Urinary bladder (tissue), 4 donors: ENCODE results near the gene PMS1. TPM values are rescaled to one million over a fixed set of nuclear protein-coding genes. Genes with fewer than 3 reads are reported as not detected.
"Not testable (repeated sequence)": the region's sequence is repeated elsewhere in the genome, so short reads cannot be mapped to it uniquely, and the experiment has no call there.

Experiments used
- DNase-seq: peaks from one replicate; pipeline ENCODE4 v3.0.0-alpha.2; 2015; ENCODE audit errors: extremely low spot score
- H3K27ac ChIP-seq: one replicate; pipeline ENCODE4 v1.5.1; 2013; ENCODE audit warnings: low read depth, mild to moderate bottlenecking, moderate library complexity
- H3K36me3 ChIP-seq: one replicate; pipeline ENCODE4 v1.6.1; 2013; ENCODE audit warnings: mild to moderate bottlenecking, moderate library complexity; ENCODE audit not compliant: insufficient read depth
- H3K4me1 ChIP-seq: one replicate; pipeline ENCODE4 v1.6.1; 2013; ENCODE audit warnings: mild to moderate bottlenecking, moderate library complexity; ENCODE audit not compliant: insufficient read depth
- H3K4me3 ChIP-seq: one replicate; pipeline ENCODE4 v1.5.1; 2013; ENCODE audit warnings: low read depth, low read length
- WGBS: extraction: QIAGEN DNeasy Blood & Tissue Kit; methylation state at CpG from one replicate; pipeline ENCODE4 v1.1.7; 2013; 5-methylcytosine and 5-hydroxymethylcytosine counted together
- polyA plus RNA-seq: library from polyadenylated mRNA; stranded (reverse); fragments of 200-250 nt; gene quantifications from one replicate; pipeline ENCODE4 v1.2.3, GENCODE V29; 2013
- total RNA-seq: library from RNA; depleted of rRNA; stranded (reverse); fragments of >200 nt; gene quantifications from one replicate; pipeline ENCODE4 v1.2.3, GENCODE V29; 2014
- donor health status: healthy with polysubstance abuse.
- donor health status: healthy.

Gene PMS1
- total and polyA plus RNA-seq, 2 donors: 8.6 to 69.4 TPM

DNA sequence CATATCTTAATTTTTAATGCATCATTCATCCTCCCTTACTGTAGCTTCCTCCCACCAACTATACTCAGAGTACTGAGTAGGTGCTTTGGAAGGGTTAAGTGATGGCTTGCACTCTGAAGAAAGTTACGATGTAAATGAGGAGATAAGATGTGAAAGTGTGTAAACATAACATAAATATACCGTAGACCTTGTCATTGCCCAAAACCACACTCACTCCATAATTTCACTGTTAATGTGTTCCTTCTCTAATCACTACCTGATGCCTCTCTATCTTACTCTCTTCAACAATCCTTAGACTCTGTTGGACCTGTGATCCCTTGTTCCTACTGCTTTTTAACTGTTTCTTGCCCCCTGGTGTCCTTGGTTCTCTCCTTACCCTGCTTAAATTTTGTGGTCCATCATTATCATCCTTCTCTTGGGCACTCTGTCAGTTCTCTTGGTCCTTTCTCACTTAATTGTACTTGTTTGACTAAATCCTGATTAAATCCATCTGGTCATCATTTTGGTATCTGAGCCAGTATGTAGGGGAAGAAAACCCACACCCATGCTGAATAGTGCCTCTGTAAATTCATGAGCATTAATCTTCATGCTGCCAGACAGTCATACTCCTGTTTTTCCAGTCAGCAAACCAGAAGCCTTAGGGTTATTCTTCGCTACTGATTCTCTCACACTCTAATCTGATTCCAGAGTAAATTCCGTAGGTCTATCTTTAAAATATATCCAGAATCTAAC is 45.0 kb downstream of the PMS1 start:
- 61% methylated on average over 4 of the region's 4 CpGs for WGBS
- H3K4me3 ChIP-seq: no peak overlapping the region
- no peaks in the 10 kb centered on the region for H3K36me3 ChIP-seq
- H3K4me1 ChIP-seq: no peaks in the 10 kb centered on the region
- H3K27ac ChIP-seq: no peak overlapping the region
- DNase-seq: no peak

DNA sequence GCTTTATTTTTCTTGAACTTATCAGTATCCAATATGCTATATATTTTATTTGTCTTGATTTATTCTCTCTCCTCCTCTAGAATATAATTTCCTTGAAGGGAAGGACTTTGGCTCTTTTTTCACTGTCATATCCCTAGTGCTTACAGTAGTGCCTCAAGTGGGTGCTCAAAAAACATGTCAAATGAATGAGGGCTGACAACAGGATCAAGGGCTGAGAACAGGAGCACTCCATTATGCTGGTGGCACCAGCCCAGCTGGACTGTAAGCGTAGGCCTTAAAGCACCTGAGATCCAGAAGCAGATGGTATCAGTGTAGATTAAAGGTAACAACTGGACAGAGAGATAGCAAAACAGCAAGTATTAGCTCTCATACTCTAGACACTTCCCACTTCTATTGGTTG is 46.3 kb downstream of the PMS1 start:
- Histone ChIP-seq H3K36me3 (no peaks in the 10 kb centered on the region), H3K4me1 (no peaks in the 10 kb centered on the region), H3K27ac (no peak overlapping the region), H3K4me3 (no peak overlapping the region)
- 100% methylated on average over 1 of the region's 1 CpG for WGBS
- no peak for DNase-seq

DNA sequence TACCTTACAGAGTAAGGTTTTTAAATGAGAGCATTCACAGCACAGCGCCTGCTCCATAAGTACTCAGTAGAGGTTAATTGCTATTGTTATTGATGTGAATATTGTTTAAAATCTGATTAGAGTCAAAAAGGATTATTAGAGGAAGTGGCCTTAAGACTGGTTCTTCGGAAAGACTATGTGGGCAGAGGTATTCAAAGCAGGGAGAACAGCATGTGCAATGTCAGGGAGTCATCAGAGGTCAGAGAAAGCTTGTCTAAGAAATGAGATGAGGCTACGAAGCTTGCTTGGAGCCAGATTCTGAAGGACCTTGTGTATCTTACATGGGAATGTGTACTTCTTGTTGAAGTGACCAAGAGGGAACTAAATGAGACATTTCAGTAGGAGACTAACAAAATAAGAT is 49.8 kb downstream of the PMS1 start:
- no peak for DNase-seq
- Histone ChIP-seq H3K4me1 (no peaks in the 10 kb centered on the region), H3K4me3 (no peak overlapping the region), H3K27ac (no peak overlapping the region), H3K36me3 (no peaks in the 10 kb centered on the region)
- 91% methylated on average over 3 of the region's 3 CpGs for WGBS

DNA sequence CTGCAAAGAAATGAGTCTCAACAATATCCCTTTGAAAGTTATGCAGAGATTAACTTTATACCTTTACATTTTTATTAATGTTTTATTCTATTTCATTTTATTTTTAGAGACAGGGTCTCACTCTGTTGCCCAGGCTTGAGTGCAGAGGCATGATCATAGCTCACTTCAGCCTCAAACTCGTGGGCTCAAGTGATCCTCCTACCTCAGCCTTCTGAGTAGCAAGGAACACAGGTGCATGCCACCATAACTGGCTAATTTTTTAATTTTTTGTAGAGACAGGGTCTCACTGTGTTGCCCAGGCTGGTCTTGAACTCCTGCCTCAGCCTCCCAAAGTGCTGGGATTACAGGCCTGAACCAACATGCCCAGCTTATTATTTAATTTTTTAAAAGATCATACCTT is 50.4 kb downstream of the PMS1 start:
- not testable (repeated sequence) for H3K36me3 ChIP-seq, DNase-seq, H3K4me3 ChIP-seq, H3K4me1 ChIP-seq, H3K27ac ChIP-seq
- 95% methylated on average over 1 of the region's 1 CpG for WGBS

DNA sequence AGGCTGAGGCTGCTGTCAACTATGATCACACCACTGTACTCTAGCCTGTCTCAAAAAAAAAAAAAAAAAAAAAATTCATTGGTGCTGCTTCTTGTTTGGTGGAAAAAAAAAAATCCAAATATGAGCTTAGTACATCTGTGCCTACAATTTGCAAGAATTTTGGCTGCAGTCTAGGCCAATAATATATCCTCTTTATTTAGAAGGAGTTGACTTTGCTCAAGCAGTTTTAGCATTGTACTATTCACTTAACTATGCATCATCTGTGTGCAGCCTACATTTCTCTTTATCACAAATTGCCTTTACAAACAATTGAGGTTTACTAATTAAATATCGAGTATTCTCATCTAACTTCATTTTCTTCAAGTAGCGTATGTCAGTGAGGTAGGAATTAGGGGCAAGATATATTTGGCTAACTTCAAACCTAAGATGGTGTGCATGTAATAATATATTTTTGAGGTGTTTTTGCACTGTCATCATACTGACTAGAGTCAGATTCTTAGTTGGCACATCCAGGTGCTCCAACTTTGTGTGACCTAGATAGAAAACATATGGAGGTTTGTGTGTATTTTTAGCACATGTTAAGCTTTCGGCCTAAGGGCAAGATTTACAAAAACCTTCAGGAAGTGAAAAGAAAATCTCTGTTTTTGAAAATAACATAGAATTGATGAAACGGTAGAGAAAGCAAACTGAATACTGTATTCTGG is 51.8 kb downstream of the PMS1 start:
- 56% methylated on average over 4 of the region's 4 CpGs for WGBS
- no peak for DNase-seq
- H3K4me3 ChIP-seq: no peak overlapping the region
- no peaks in the 10 kb centered on the region for H3K36me3 ChIP-seq
- no peak overlapping the region for H3K27ac ChIP-seq
- H3K4me1 ChIP-seq: no peaks in the 10 kb centered on the region

DNA sequence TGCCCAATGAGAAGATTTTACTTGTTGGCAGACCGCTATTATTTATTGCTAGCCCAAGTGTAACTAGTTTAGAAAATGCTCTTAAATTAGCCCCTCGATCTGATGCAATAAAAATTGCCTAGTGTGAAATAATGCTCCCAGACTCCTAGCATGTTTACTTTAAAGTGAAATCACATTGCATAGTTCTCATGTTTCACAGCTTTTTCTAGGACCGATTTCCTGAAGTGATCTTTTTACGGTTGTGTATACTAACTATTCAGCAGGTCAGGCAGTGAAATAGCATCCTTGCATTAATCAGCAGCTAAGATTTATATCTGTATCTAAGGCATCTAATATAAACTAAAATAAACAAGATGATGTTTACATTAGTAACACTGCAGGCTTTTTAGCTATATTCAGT is 52.4 kb downstream of the PMS1 start:
- no peak overlapping the region for H3K27ac ChIP-seq
- H3K4me1 ChIP-seq: no peaks in the 10 kb centered on the region
- DNase-seq: no peak
- H3K36me3 ChIP-seq: no peaks in the 10 kb centered on the region
- WGBS: 29% methylated on average over 4 of the region's 4 CpGs
- H3K4me3 ChIP-seq: no peak overlapping the region

DNA sequence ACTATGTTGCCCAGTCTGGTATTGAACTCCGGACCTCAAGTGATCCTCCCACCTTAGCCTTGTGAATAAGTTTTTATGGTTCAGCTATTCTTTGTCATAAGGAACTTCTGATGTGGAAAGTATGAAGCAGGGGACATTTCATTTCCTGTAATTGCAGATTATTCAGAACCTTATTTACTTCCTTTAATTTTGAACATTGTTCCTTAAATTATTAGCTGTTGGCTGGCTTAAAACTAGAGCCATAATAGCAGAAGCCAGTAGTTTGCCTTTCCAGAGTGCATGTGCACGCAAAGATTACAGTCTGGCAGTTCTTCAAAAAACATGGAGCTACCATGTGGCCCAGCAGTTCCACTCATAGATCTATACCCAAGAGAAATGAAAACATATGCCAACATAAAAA is 53.1 kb downstream of the PMS1 start:
- no peak for DNase-seq
- no peaks in the 10 kb centered on the region for H3K36me3 ChIP-seq
- WGBS: 86% methylated on average over 2 of the region's 2 CpGs
- H3K27ac ChIP-seq: no peak overlapping the region
- H3K4me1 ChIP-seq: no peaks in the 10 kb centered on the region
- H3K4me3 ChIP-seq: no peak overlapping the region

DNA sequence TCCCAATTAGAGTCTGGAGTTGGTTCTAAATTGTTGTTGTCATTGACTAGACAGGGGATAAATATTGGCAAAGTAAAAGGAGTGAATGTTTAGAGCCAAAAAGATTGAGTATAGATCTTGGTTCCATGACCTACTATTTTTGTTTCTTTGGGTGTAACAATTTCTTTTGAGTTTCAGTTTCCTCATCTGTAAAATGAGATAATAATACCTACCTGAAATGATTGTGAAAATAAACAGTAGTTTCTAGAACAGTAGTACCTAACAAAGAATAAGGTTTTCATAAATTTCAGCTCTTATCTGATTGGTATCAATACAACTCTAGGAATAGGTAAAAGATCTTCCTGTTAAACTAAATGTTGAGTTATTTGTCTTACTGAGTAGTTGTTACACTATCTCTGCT is 56.8 kb downstream of the PMS1 start:
- Histone ChIP-seq H3K4me1 (no peaks in the 10 kb centered on the region), H3K36me3 (no peaks in the 10 kb centered on the region)
- no peak for DNase-seq

DNA sequence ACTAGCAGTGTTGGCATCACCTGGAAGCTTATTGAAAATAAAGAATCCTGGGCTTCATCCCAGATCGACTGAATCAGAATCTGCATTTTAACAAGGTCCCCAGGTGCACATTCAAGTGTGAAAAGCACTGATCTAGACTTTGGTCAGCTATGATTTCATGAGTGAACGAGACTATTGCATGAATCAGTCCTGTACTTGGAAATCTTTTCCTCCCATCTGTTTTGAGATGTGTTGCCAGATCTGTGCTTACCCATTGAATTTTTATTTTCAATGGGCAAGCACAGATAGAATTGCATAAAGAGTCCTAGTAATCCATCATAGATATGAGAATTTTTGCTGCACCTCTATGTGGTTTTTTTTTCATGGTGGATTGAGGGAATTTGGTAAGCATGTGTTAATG is 64.0 kb downstream of the PMS1 start:
- DNase-seq: no peak
- Histone ChIP-seq H3K4me3 (no peak overlapping the region), H3K36me3 (peaks cover 3% of the 10 kb centered on the region), H3K4me1 (no peaks in the 10 kb centered on the region), H3K27ac (no peak overlapping the region)
- WGBS: 96% methylated on average over 2 of the region's 2 CpGs

More for the DNA sequence above, 56.8 kb downstream of the PMS1 start:
- Histone ChIP-seq H3K4me3 (no peak overlapping the region), H3K27ac (no peak overlapping the region)

DNA sequence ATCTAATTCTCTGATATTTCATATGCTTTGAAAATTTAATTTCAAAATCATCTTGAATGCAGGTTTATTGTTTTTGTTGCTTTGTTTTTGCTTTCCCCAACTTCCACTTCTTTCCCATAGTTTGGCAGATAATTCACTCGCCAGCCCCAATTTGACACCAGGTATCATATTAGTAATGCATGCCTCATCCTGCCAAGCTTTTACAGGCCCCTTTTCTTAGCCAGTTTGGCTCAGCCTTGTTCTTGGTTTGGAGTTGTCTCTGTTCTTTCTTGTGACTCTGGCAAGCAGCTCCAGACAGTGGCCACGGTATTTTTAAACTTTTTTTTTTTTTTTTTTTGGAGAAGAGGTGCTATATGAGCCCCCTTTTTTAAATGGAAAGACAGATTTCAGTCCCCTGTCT is 65.3 kb downstream of the PMS1 start:
- Histone ChIP-seq H3K4me1 (no peaks in the 10 kb centered on the region), H3K27ac (no peak overlapping the region), H3K4me3 (no peak overlapping the region), H3K36me3 (peaks cover 3% of the 10 kb centered on the region)
- no peak for DNase-seq
- 87% methylated on average over 2 of the region's 2 CpGs for WGBS

DNA sequence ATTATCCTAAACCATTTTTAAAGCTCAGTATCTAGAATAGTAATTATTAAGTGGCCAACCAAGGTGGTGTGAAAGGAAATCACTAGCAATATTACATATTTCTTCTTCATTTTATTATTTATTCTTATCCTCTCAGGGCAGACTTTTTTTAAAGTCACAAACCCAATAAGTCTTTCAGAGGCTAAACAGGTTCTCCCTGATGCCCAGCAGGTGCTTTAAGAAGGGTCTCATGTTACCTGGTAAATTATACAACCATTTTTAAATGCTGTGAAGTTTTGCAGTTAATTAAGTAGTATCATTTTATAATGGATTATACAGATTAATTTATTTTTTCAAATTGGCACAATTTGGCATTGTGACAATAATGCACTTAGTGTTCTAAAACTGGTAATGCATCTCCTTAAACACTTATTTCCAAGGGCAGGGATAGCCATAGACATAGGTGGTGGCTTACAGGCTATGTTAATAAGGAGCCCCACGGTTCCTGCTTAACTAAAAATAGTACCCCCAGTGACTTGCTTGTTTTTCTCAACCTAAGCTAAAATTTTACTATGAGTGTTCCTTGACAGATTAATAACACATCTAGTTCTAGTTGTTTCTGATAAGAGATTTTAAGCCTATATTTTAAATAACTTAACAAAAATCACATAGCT is 67.0 kb downstream of the PMS1 start:
- DNase-seq: no peak
- Histone ChIP-seq H3K36me3 (peaks cover 3% of the 10 kb centered on the region), H3K4me3 (no peak overlapping the region), H3K4me1 (no peaks in the 10 kb centered on the region), H3K27ac (no peak overlapping the region)
- 39% methylated on average over 1 of the region's 1 CpG for WGBS

DNA sequence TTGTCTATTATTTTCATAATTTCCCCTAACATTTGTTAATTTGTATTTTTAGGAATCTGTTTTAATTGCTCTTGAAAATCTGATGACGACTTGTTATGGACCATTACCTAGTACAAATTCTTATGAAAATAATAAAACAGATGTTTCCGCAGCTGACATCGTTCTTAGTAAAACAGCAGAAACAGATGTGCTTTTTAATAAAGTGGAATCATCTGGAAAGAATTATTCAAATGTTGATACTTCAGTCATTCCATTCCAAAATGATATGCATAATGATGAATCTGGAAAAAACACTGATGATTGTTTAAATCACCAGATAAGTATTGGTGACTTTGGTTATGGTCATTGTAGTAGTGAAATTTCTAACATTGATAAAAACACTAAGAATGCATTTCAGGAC is 69.9 kb downstream of the PMS1 start:
- H3K4me3 ChIP-seq: no peak overlapping the region
- H3K27ac ChIP-seq: no peak overlapping the region
- WGBS: 84% methylated on average over 3 of the region's 3 CpGs
- DNase-seq: no peak
- no peaks in the 10 kb centered on the region for H3K4me1 ChIP-seq
- H3K36me3 ChIP-seq: no peaks in the 10 kb centered on the region

DNA sequence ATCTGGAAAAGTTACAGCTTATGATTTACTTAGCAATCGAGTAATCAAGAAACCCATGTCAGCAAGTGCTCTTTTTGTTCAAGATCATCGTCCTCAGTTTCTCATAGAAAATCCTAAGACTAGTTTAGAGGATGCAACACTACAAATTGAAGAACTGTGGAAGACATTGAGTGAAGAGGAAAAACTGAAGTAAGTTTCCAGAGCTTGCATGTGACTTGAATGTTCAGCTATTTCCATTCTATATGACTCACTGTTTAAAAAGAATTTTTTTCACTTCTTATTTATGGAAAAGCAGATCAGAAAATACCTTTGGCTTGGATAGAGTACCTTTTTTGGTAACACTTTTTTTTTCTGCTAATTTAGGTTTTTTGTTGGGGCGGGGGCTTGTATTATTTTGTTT is 70.7 kb downstream of the PMS1 start:
- DNase-seq: no peak
- Histone ChIP-seq H3K4me1 (no peaks in the 10 kb centered on the region), H3K36me3 (peaks cover 3% of the 10 kb centered on the region), H3K27ac (no peak overlapping the region), H3K4me3 (no peak overlapping the region)
- 95% methylated on average over 3 of the region's 3 CpGs for WGBS

DNA sequence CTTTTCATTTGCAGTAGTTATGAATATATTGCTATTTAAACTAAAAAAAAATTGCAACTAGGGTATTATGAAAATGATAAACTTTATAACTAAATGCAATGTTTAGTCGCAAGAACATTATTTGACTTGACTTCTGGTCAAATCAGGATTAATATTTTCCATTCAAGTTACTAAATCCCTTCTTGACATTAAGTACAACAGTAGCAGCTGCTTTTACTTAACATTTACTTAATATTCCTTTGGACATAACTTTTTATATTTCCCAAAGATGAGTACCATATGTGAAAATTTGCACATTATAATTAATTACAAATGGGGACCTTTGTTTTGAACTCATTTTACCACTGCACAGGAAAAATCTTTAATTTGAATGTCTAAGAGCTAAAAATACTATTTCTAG is 74.0 kb downstream of the PMS1 start:
- DNase-seq: no peak
- no peaks in the 10 kb centered on the region for H3K4me1 ChIP-seq
- 67% methylated on average over 1 of the region's 1 CpG for WGBS
- H3K27ac ChIP-seq: no peak overlapping the region
- H3K4me3 ChIP-seq: no peak overlapping the region
- H3K36me3 ChIP-seq: peaks cover 3% of the 10 kb centered on the region
